Pulmonary artery endothelial cell (primary cell): ENCODE results near the gene PIK3CA. TPM values are rescaled to one million over a fixed set of nuclear protein-coding genes. Genes with fewer than 3 reads are reported as not detected.
"Not testable (repeated sequence)": the region's sequence is repeated elsewhere in the genome, so short reads cannot be mapped to it uniquely, and the experiment has no call there.

ENCODE experiments used
- DNase-seq: peaks from one replicate; pipeline ENCODE4 v3.0.0-alpha.2; 2011; ENCODE audit warnings: low read depth, low spot score
- total RNA-seq: library from RNA; depleted of rRNA; stranded (reverse); fragments of >200 nt; gene quantifications from 2 replicates; pipeline ENCODE4 v1.2.3, GENCODE V29; 2014

Gene PIK3CA
- total RNA-seq, 1 donor from 2014 or later, result 26.2 TPM

DNA sequence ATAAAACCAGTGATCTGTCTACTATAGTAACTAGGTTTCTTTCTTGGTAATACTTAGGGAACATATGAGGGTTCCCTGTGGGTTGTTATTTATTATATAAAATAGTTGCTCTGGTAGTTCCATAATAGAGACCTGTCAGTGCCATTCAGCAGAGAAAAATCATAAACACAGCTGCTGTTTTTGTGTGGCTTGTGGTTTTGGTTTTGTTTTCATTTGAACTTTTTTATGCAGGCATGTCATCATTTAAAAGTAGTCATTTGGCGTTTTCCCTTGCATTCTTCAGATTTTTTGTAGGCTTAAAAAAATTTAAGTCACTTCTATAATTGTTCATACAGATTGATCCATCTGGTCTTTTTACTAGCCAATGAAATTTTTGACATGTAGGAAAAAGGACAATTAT, 47.9 kb downstream of the PIK3CA start:
- DNase-seq, result peak; percentile 17

- DNase-seq, result no peak
Measured at GRCh38 chr3:179196700-179197099, 48.5 kb downstream of the PIK3CA start.

GRCh38 chr3:179200790-179201189, 52.6 kb downstream of the PIK3CA start:
- DNase-seq, result no peak

GRCh38 chr3:179215550-179215949, 67.4 kb downstream of the PIK3CA start:
- DNase-seq, result not testable (repeated sequence)

- not testable (repeated sequence) for DNase-seq
Measured at GRCh38 chr3:179218213-179218612, 70.1 kb downstream of the PIK3CA start.

DNA sequence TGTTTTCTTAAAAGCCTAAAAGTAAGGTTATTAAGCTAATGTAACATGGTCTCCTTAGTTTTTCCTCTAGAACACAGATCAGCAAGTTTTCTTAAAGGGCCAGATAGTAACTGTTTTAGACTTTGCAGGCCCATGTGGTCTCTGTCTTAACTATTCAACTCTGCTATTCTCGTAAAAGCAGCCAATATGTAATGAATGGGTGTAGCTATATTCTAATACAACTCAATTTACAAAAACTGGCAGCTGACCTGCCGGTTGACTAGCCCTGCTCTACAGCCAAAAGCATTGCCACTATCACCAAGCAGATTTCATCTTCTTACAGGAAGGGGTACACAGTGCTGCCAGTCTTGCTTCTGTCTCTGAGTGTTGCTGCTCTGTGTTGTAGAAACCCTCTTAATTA, 75.4 kb downstream of the PIK3CA start:
- no peak for DNase-seq

GRCh38 chr3:179224584-179224983, 76.4 kb downstream of the PIK3CA start:
- DNase-seq, result no peak

- no peak for DNase-seq
Measured at GRCh38 chr3:179227349-179227748, 79.2 kb downstream of the PIK3CA start.

- no peak for DNase-seq
Measured at GRCh38 chr3:179229177-179229576, 81.0 kb downstream of the PIK3CA start.

DNA sequence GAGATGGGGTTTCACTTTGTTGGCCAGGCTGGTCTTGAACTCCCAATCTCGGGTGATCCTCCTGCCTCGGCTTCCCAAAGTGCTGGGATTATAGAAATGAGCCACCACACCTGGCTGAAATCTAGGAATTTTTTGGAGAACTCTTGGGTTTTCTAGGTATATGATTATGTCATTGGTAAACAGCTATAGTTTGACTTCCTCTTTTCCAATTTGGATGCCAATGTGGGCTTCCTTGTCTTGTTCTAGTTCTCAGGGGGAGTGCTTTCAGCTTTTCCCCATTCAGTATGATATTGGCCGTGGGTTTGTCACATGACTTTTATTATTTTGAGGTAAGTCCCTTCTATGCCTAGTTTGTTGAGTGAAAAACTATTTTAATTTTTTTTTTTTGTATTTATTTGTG, 84.9 kb downstream of the PIK3CA start:
- no peak for DNase-seq

- DNase-seq, result no peak
Measured at GRCh38 chr3:179234199-179234598, 86.0 kb downstream of the PIK3CA start.

- DNase-seq, result no peak
Measured at GRCh38 chr3:179236669-179237301, 88.6 kb downstream of the PIK3CA start.

GRCh38 chr3:179240299-179240698, 92.1 kb downstream of the PIK3CA start:
- DNase-seq, result not testable (repeated sequence)

GRCh38 chr3:179242859-179243258, 94.7 kb downstream of the PIK3CA start:
- DNase-seq, result not testable (repeated sequence)

GRCh38 chr3:179244878-179245277, 96.7 kb downstream of the PIK3CA start:
- DNase-seq, result no peak

DNA sequence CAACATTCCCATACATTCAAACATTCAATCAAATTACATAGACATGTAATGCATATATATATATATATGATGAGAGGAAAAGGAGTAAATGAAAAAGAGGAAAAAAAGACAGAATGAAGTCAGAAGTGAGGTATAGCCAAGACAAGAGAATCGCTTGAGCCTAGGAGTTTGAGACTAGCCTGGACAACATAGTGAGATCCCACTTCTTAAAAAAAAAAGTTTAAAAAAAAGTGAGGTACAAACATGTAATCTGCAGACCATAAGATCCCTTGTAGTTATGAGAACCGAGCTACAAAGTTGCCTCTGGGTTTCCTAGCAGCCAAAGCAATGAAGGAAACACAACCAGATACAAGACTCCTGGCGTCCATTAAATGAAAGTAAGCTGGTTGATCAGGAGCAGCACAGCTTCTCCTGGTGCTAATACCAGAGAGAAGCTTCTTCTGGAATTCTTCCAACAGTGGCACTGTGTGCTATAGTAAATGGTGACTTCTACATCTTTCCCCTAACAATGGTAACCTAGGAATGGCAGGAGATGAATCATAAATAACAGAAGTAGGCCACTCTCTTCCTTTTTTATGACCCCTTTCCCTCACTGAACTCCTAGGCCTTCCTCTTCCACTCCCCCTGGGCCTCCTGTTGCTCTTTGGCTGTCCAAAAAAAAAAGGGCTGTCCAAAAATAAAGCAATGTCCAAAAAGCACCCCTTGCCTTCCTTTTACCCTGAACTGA, 99.3 kb downstream of the PIK3CA start:
- DNase-seq, result peak; percentile 10

DNA sequence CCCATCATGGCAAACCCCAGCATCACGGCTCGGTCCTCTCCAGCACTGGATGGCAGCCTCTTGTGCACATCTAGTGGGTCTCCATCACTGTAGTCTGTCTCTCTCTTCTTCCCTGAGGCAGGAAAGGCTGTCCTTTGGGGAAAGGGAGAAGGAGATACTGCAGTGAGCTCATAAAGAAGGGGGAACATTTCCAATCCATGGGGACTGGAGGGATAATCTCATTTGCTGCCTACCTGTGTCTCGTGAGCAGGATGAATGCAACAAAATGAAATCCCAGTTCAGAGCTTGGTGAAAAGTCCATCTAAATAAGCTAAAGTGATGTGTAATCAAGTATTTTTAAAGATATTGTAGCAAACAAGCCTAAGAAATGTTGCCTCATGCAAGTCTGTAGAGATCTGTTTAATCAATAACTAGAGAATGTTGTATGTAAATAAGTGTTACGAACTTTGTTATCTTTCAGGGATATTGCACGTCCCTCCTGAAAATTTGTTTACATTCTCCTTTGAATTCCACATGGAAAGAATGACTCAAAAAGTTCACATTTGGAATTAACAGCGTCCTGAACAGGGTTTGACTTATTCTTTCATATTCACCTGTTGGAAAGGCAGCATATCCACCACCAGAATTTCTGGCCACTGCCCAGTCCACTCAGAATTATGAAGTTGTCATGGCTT, 102.8 kb downstream of the PIK3CA start, which contains the start of gene KCNMB3:
Gene KCNMB3, minus strand, starts transcription at position 312 of the 674 bp plus-strand sequence. Its CDS starts 124 bp downstream, at position 188.
- no peak for DNase-seq

DNA sequence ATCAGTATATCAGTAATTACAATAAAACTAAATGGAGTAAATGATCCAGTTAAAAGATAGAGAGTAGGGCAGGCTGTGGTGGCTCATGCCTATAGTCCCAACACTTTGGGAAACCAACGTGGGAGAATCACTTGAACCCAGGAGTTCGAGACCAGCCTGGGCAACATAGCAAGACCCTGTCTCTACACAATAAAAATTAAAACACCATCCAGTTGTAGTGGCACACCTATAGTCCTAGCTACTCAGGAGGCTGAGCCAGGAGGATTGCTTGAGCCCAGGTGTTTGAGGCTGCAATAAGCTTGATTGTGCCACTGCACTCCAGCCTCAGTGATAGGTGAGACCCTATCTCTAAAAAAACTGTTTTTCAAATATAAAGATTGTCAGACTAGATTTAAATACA, 108.7 kb downstream of the PIK3CA start:
- no peak for DNase-seq

- DNase-seq, result not testable (repeated sequence)
Measured at GRCh38 chr3:179257742-179258141, 109.6 kb downstream of the PIK3CA start.

GRCh38 chr3:179258820-179259219, 110.7 kb downstream of the PIK3CA start:
- no peak for DNase-seq

DNA sequence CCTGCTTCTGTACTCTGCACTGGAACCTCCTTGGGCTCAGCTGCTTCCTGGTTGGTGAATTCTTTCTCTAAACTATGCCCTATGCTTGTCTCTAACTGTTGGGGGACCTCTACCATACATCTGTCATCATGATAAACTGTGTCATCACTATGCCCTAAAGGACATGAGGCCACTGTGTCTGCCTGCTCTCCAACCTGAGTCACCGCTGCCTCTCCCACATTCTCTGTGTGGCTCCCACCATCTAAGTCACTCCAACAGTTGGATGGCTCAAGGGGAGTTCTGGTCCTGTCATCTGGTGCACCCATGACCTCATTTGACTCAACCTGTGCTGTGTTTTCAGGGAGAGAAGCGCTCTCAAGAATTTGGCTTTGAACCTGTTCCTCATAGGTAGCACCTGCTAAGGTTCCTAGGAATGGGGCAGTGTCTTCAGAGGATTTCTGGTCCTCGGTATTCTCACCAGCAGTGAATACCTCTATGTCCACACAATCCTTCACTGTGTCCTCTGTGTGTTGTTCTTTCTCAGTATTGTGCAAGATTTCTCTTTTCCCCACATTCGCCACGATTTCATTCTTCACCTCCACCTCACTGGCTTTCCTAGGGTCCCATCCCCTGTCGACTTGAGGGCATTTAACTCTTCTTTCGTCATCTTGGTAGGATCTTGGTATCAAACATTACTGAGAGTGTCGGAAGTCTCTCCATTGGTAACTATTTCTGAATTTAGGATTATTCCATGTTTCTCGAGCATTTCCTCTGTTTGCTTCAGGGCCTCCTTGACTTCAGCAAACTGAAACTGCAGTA, 112.0 kb downstream of the PIK3CA start:
- not testable (repeated sequence) for DNase-seq
